Type B pancreatic cell (in vitro differentiated cells): ENCODE results near the gene SUSD5. TPM values are rescaled to one million over a fixed set of nuclear protein-coding genes. Genes with fewer than 3 reads are reported as not detected.

ENCODE experiments used
- DNase-seq: peaks from one replicate; pipeline ENCODE4 v3.0.0; 2021; ENCODE audit warnings: mixed read lengths; ENCODE audit not compliant: unreplicated experiment; ENCODE audit errors: extremely low spot score
- H3K27ac Mint-ChIP-seq: 2 replicates; pipeline ENCODE4 v1.8.0; 2021; ENCODE audit warnings: mild to moderate bottlenecking, mixed read lengths
- H3K27me3 Mint-ChIP-seq: 2 replicates; pipeline ENCODE4 v1.8.0; 2021; ENCODE audit warnings: mixed read lengths
- H3K36me3 Mint-ChIP-seq: 2 replicates; pipeline ENCODE4 v1.8.0; 2021; ENCODE audit warnings: mixed read lengths
- H3K4me1 Mint-ChIP-seq: one replicate; pipeline ENCODE4 v1.8.0; 2021; ENCODE audit warnings: mixed read lengths; ENCODE audit not compliant: unreplicated experiment
- H3K4me3 Mint-ChIP-seq: 2 replicates; pipeline ENCODE4 v1.8.0; 2021; ENCODE audit warnings: mild to moderate bottlenecking, mixed read lengths
- H3K9me3 Mint-ChIP-seq: 2 replicates; pipeline ENCODE4 v1.8.0; 2021; ENCODE audit warnings: mixed read lengths
- total RNA-seq: library from RNA; stranded (reverse); gene quantifications from 2 replicates; pipeline ENCODE4 v1.2.1, GENCODE V29; 2021; ENCODE audit warnings: low replicate concordance
- TF ChIP-seq, protein P1 (sequence below): fragments of 200-600 bp; sonication (generic); conservative IDR thresholded peaks from 2 replicates; pipeline ENCODE4 v1.5.0; 2021; ENCODE audit warnings: antibody characterized with exemption, mild to moderate bottlenecking

The SUSD5 gene
- total RNA-seq, 1 donor from 2014 or later = 3.3 TPM

DNA sequence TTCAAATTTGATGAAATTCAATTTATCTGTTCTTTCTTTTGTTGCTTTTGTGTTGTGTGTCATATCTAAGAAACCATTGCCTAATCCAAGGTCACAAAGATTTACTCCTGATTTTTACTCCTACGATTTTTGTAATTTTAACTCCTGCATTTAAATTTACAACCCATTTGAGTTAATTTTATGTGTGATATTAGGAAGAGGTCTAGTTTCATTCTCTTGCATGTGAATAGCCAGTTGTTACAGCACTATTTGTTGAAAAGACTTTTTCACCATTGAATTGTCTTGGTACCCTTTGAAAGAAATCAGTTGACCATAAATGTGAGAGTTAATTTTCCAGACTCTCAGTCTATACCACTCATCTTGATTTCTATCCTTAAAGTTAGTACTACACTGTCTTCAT lies 80.9 kb downstream of the SUSD5 start:
- DNase-seq = no peak
- no peaks in the 10 kb centered on the region for H3K9me3 Mint-ChIP-seq
- H3K4me3 Mint-ChIP-seq = no peak overlapping the region
- no peaks in the 10 kb centered on the region for H3K27me3 Mint-ChIP-seq
- peaks cover 24% of the 10 kb centered on the region for H3K36me3 Mint-ChIP-seq
- no peaks in the 10 kb centered on the region for H3K4me1 Mint-ChIP-seq
- TF ChIP-seq, protein P1, sequence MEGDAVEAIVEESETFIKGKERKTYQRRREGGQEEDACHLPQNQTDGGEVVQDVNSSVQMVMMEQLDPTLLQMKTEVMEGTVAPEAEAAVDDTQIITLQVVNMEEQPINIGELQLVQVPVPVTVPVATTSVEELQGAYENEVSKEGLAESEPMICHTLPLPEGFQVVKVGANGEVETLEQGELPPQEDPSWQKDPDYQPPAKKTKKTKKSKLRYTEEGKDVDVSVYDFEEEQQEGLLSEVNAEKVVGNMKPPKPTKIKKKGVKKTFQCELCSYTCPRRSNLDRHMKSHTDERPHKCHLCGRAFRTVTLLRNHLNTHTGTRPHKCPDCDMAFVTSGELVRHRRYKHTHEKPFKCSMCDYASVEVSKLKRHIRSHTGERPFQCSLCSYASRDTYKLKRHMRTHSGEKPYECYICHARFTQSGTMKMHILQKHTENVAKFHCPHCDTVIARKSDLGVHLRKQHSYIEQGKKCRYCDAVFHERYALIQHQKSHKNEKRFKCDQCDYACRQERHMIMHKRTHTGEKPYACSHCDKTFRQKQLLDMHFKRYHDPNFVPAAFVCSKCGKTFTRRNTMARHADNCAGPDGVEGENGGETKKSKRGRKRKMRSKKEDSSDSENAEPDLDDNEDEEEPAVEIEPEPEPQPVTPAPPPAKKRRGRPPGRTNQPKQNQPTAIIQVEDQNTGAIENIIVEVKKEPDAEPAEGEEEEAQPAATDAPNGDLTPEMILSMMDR = no peak
- no peak overlapping the region for H3K27ac Mint-ChIP-seq

DNA sequence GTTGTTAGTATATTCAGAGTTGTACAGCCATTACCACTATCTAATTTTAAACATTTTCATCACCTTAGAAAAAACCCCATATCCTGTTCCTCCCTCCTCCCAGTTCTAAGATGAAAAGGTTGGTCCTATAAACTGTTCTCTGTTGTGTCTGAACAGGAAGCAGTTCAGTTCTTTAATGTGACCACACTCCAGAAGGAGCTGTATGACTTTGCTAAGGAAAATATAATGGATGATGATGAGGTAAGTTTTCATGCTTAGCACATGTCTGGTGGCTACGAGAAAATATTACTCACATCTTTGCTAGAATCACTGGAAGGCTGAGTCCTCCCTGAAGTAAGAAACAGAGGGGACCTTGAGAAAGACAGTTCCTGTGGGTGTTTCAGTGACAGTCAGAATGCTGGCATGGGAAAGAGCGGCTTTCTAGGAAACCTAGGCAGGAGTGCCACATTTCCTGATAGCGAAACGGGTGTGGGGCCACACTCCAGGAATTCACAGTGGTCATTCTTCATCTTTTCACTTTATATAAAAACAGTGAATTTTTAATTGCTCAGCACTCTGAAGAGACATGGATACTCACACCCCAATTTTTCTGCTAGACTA lies 84.5 kb downstream of the SUSD5 start:
- Mint-ChIP-seq H3K27ac (no peak overlapping the region), H3K4me1 (no peaks in the 10 kb centered on the region), H3K27me3 (no peaks in the 10 kb centered on the region)

DNA sequence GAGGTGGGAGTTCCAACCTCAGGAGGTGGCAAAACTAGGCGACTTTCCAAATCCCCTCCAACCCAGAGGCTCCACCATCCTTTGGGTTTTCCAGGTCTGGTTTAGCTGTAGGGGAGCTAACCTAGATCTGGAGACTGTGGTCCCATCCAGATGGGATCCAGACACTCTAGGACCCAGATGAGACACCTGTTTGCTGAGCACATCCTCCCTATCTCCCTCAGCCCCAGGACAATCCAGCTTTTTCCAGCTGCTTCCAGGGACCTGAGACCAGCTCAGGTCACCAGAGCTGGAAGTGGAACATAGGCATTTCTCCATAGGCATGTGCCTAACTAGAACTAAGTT lies 86.6 kb downstream of the SUSD5 start:
- Mint-ChIP-seq H3K4me1 (no peaks in the 10 kb centered on the region), H3K36me3 (peaks cover 13% of the 10 kb centered on the region), H3K27me3 (no peaks in the 10 kb centered on the region), H3K4me3 (no peak overlapping the region), H3K9me3 (no peaks in the 10 kb centered on the region), H3K27ac (peak overlapping the region; percentile 77)
- DNase-seq = peak; percentile 32
- TF ChIP-seq, protein P1 = no peak

More for the DNA sequence above, 84.5 kb downstream of the SUSD5 start:
- DNase-seq = no peak
- TF ChIP-seq, protein P1 = no peak
- Mint-ChIP-seq H3K9me3 (no peaks in the 10 kb centered on the region), H3K36me3 (peaks cover 18% of the 10 kb centered on the region), H3K4me3 (no peak overlapping the region)

DNA sequence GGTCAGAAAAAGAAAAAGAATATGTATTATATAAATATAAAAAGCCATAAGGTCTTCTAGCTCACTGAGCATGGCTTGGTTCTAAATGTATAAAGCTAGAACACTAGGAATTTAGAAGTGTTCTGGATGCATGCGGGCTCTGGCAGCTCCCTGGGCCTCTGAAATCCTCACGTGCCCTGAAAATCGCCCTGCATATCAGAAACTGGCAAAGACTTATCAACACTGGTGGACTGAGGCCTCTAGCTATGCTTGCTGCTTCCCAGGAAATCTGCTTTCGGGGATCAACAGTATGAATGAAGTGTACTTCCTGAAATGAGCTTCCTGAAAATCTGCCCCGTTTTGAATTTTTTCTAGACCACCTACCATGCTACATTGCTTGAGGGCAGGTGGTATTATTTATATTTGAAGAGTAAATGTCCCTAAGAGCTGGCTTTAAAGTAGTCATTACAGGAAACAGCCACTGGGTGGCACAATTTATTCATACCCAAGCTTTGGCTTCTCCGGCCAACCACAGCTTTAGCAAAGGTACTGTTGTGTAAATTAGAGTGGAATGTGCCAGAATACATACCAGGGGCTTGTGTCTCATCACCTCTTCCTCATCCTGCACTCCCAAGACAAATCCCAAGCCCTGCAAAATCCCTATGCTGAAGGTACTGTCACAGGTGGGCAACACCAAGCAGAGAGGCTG lies 87.1 kb downstream of the SUSD5 start:
- peak overlapping the region; percentile 77 for H3K27ac Mint-ChIP-seq
- H3K4me1 Mint-ChIP-seq = no peaks in the 10 kb centered on the region

DNA sequence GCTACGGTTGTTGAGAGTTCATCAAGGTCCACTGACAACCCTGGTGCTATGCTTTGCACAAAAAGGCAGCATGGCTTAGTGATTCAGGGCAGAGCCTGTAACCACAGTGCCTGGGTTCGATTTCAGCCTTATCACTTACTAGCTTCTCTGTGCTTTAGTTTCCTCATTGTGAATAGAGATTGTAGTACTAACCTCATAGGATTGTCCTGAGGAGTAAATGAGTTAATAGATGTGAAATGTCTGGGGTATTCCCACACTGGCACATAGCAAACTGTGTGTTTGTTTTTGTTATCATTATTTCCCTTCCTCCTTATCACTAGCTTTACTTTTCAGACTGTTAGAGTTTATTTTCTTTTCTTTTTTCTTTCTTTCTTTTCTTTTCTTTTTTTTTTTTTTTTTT lies 88.5 kb downstream of the SUSD5 start:
- no peak overlapping the region for H3K4me3 Mint-ChIP-seq
- H3K4me1 Mint-ChIP-seq = no peaks in the 10 kb centered on the region
- no peak for DNase-seq
- H3K27ac Mint-ChIP-seq = no peak overlapping the region
- H3K27me3 Mint-ChIP-seq = no peaks in the 10 kb centered on the region
- H3K9me3 Mint-ChIP-seq = no peaks in the 10 kb centered on the region
- TF ChIP-seq, protein P1 = no peak
- H3K36me3 Mint-ChIP-seq = peaks cover 16% of the 10 kb centered on the region

More for the DNA sequence above, 87.1 kb downstream of the SUSD5 start:
- Mint-ChIP-seq H3K27me3 (no peaks in the 10 kb centered on the region), H3K4me3 (no peak overlapping the region), H3K36me3 (peaks cover 14% of the 10 kb centered on the region), H3K9me3 (no peaks in the 10 kb centered on the region)
- DNase-seq = no peak
- TF ChIP-seq, protein P1 = peak; percentile 89
